Activated CD8-positive, alpha-beta T cell treated with anti-CD3 and anti-CD28 coated beads, Interleukin-2, amount 10 ng/mL, durations not matched to agents 7 days and 5 days (primary cell): ENCODE results near the gene SLC35G2. TPM values are rescaled to one million over a fixed set of nuclear protein-coding genes. Genes with fewer than 3 reads are reported as not detected.

Experiments used
- ATAC-seq: fragments of 150-1000 bp; cut with Tn5 transposase; one replicate; pipeline ENCODE4 v1.10.0; 2021; ENCODE audit warnings: moderate library complexity
- CTCF ChIA-PET: fragments of 350-600 bp; sonication (Branson Sonifier 250); formaldehyde crosslinking; loops from one replicate; lab custom pipeline; 2021; ENCODE audit warnings: antibody characterized with exemption; lab: Charles Lee
- POLR2A ChIA-PET: fragments of 350-600 bp; sonication (Branson Sonifier 250); formaldehyde crosslinking; loops from one replicate; lab custom pipeline; 2021; ENCODE audit warnings: antibody characterized with exemption; lab: Charles Lee
- DNase-seq: peaks from one replicate; pipeline ENCODE4 v3.0.0-alpha.2; 2020
- H3K27ac Mint-ChIP-seq: one replicate; pipeline ENCODE4 v1.8.0; 2021; ENCODE audit warnings: mild to moderate bottlenecking, mixed read lengths
- H3K27me3 Mint-ChIP-seq: one replicate; pipeline ENCODE4 v1.8.0; 2021; ENCODE audit warnings: low read depth, mixed read lengths
- H3K36me3 Mint-ChIP-seq: one replicate; pipeline ENCODE4 v1.8.0; 2021; ENCODE audit warnings: low read depth, mixed read lengths
- H3K4me1 Mint-ChIP-seq: one replicate; pipeline ENCODE4 v1.8.0; 2021; ENCODE audit warnings: low read depth, mixed read lengths
- H3K4me3 Mint-ChIP-seq: one replicate; pipeline ENCODE4 v1.8.0; 2021; ENCODE audit warnings: mild to moderate bottlenecking, mixed read lengths
- H3K9me3 Mint-ChIP-seq: one replicate; pipeline ENCODE4 v1.8.0; 2022; ENCODE audit warnings: mixed read lengths; ENCODE audit not compliant: insufficient read depth
- total RNA-seq, 2 experiments: library from RNA; stranded (reverse); gene quantifications; one replicate each; pipeline ENCODE4 v1.2.3, GENCODE V29; 2021

The SLC35G2 gene
- total RNA-seq, 2 experiments from 2014 or later = 0.16 TPM; not detected in 1

GRCh38 chr3:136802481-136802996, 16.4 kb upstream of the SLC35G2 start:
- no peaks in the 10 kb centered on the region for H3K9me3 Mint-ChIP-seq
- CTCF ChIA-PET = no interaction called here
- no peak overlapping the region for H3K4me3 Mint-ChIP-seq
- no peaks in the 10 kb centered on the region for H3K36me3 Mint-ChIP-seq
- peaks cover 3% of the 10 kb centered on the region for H3K4me1 Mint-ChIP-seq
- DNase-seq = no peak
- POLR2A ChIA-PET = interaction anchor here (0.6 kb wide), 1 partner anchor 1913 kb away, joined by 4 read pairs; no protein-coding TSS in a partner anchor
- H3K27me3 Mint-ChIP-seq = peaks cover 8% of the 10 kb centered on the region
- no peak overlapping the region for H3K27ac Mint-ChIP-seq
- ATAC-seq = no peak

GRCh38 chr3:136804141-136804540, 14.8 kb upstream of the SLC35G2 start:
- Mint-ChIP-seq H3K4me1 (peaks cover 3% of the 10 kb centered on the region), H3K9me3 (no peaks in the 10 kb centered on the region), H3K27ac (no peak overlapping the region), H3K36me3 (no peaks in the 10 kb centered on the region), H3K27me3 (peaks cover 8% of the 10 kb centered on the region), H3K4me3 (no peak overlapping the region)
- POLR2A ChIA-PET = no interaction called here
- DNase-seq (no peak), ATAC-seq (no peak)
- CTCF ChIA-PET = interaction anchor here (1.1 kb wide), 1 partner anchor 8 kb away, joined by 3 read pairs; no protein-coding TSS in a partner anchor

- Mint-ChIP-seq H3K36me3 (no peaks in the 10 kb centered on the region), H3K4me3 (no peak overlapping the region), H3K9me3 (no peaks in the 10 kb centered on the region), H3K27me3 (peaks cover 8% of the 10 kb centered on the region), H3K27ac (no peak overlapping the region), H3K4me1 (peaks cover 3% of the 10 kb centered on the region)
- ChIA-PET CTCF (interaction anchor here (1.1 kb wide), 1 partner anchor 9 kb away, joined by 3 read pairs; no protein-coding TSS in a partner anchor), POLR2A (no interaction called here)
- ATAC-seq (no peak), DNase-seq (no peak)
Observed at GRCh38 chr3:136804813-136805212, 14.1 kb upstream of the SLC35G2 start.

GRCh38 chr3:136805795-136806194, 13.1 kb upstream of the SLC35G2 start:
- no peak for DNase-seq
- no peak overlapping the region for H3K27ac Mint-ChIP-seq
- peaks cover 8% of the 10 kb centered on the region for H3K27me3 Mint-ChIP-seq
- H3K36me3 Mint-ChIP-seq = no peaks in the 10 kb centered on the region
- no peak for ATAC-seq
- H3K4me3 Mint-ChIP-seq = no peak overlapping the region
- POLR2A ChIA-PET = no interaction called here
- H3K9me3 Mint-ChIP-seq = no peaks in the 10 kb centered on the region
- H3K4me1 Mint-ChIP-seq = peaks cover 3% of the 10 kb centered on the region
- CTCF ChIA-PET = interaction anchor here (1.6 kb wide), 1 partner anchor 112 kb away, joined by 3 read pairs; no protein-coding TSS in a partner anchor

GRCh38 chr3:136811701-136812100, 7.2 kb upstream of the SLC35G2 start:
- DNase-seq (no peak), ATAC-seq (no peak)
- H3K4me1 Mint-ChIP-seq = no peaks in the 10 kb centered on the region
- H3K36me3 Mint-ChIP-seq = no peaks in the 10 kb centered on the region
- CTCF ChIA-PET = interaction anchor here (1.0 kb wide), 1 partner anchor 203 kb away, joined by 5 read pairs; no protein-coding TSS in a partner anchor
- H3K9me3 Mint-ChIP-seq = no peaks in the 10 kb centered on the region
- no peak overlapping the region for H3K27ac Mint-ChIP-seq
- POLR2A ChIA-PET = no interaction called here
- peaks cover 3% of the 10 kb centered on the region for H3K27me3 Mint-ChIP-seq
- no peak overlapping the region for H3K4me3 Mint-ChIP-seq

GRCh38 chr3:136817448-136817847, 1.5 kb upstream of the SLC35G2 start:
- no peak for ATAC-seq
- DNase-seq = no peak
- Mint-ChIP-seq H3K4me1 (peaks cover 22% of the 10 kb centered on the region), H3K27ac (no peak overlapping the region), H3K36me3 (no peaks in the 10 kb centered on the region), H3K4me3 (no peak overlapping the region), H3K27me3 (peaks cover 44% of the 10 kb centered on the region), H3K9me3 (no peaks in the 10 kb centered on the region)
- ChIA-PET POLR2A (no interaction called here), CTCF (interaction anchor here (1.0 to 1.4 kb wide), 2 partner anchors 18 to 196 kb away, joined by 3 to 8 read pairs; no protein-coding TSS in a partner anchor)

- no peaks in the 10 kb centered on the region for H3K9me3 Mint-ChIP-seq
- peak; percentile 63 for ATAC-seq
- CTCF ChIA-PET = interaction anchor here (0.8 kb wide), 1 partner anchor 196 kb away, joined by 4 read pairs; no protein-coding TSS in a partner anchor
- peaks cover 22% of the 10 kb centered on the region for H3K4me1 Mint-ChIP-seq
- POLR2A ChIA-PET = interaction anchor here (1.2 kb wide), 1 partner anchor 44 kb away, joined by 4 read pairs; the partner anchor contains the start of gene NCK1
- peak; percentile 45 for DNase-seq
- H3K4me3 Mint-ChIP-seq = peak overlapping the region; percentile 70
- peaks cover 50% of the 10 kb centered on the region for H3K27me3 Mint-ChIP-seq
- H3K36me3 Mint-ChIP-seq = no peaks in the 10 kb centered on the region
- H3K27ac Mint-ChIP-seq = peak overlapping the region; percentile 10
Observed at GRCh38 chr3:136818191-136818768, 646 bp upstream of the SLC35G2 start.

- no peak for DNase-seq
- peak overlapping the region; percentile 16 for H3K27ac Mint-ChIP-seq
Observed at GRCh38 chr3:136819392-136819730, 435 bp downstream of the SLC35G2 start.

GRCh38 chr3:136819731-136820679, 1.1 kb downstream of the SLC35G2 start:
- ChIA-PET POLR2A (interaction anchor here (1.8 kb wide), 1 partner anchor 42 kb away, joined by 5 read pairs; the partner anchor contains the start of gene NCK1), CTCF (interaction anchor here (0.8 to 1.7 kb wide), 2 partner anchors 68 to 194 kb away, joined by 3 to 4 read pairs; partner anchors contain the start of gene STAG1)
- Mint-ChIP-seq H3K27ac (peak overlapping the region; percentile 16), H3K27me3 (peaks cover 55% of the 10 kb centered on the region), H3K4me3 (peak overlapping the region; percentile 73), H3K4me1 (peaks cover 22% of the 10 kb centered on the region), H3K36me3 (no peaks in the 10 kb centered on the region), H3K9me3 (peaks cover 9% of the 10 kb centered on the region)
- ATAC-seq (peak; percentile 62), DNase-seq (peak; percentile 55)

More at GRCh38 chr3:136819392-136819730, 435 bp downstream of the SLC35G2 start:
- H3K27me3 Mint-ChIP-seq = peaks cover 52% of the 10 kb centered on the region
- ChIA-PET CTCF (no interaction called here), POLR2A (interaction anchor here (1.2 to 1.8 kb wide), 2 partner anchors 42 to 43 kb away, joined by 4 to 5 read pairs; partner anchors contain the start of gene NCK1)
- no peaks in the 10 kb centered on the region for H3K36me3 Mint-ChIP-seq
- H3K9me3 Mint-ChIP-seq = peaks cover 6% of the 10 kb centered on the region
- H3K4me1 Mint-ChIP-seq = peaks cover 22% of the 10 kb centered on the region
- peak; percentile 47 for ATAC-seq
- H3K4me3 Mint-ChIP-seq = peak overlapping the region; percentile 73

GRCh38 chr3:136831461-136831860, 12.5 kb downstream of the SLC35G2 start:
- ChIA-PET CTCF (no interaction called here), POLR2A (interaction anchor here (1.0 to 1.2 kb wide), 2 partner anchors 30 to 79 kb away, joined by 3 read pairs; partner anchors contain the start of genes NCK1 and STAG1)

GRCh38 chr3:136835089-136835812, 16.3 kb downstream of the SLC35G2 start:
- no peak overlapping the region for H3K27ac Mint-ChIP-seq
- ChIA-PET POLR2A (no interaction called here), CTCF (interaction anchor here (1.0 kb wide), 1 partner anchor 83 kb away, joined by 3 read pairs; the partner anchor contains the start of gene STAG1)
- peaks cover 8% of the 10 kb centered on the region for H3K36me3 Mint-ChIP-seq
- peaks cover 6% of the 10 kb centered on the region for H3K27me3 Mint-ChIP-seq
- no peak overlapping the region for H3K4me3 Mint-ChIP-seq
- ATAC-seq (no peak), DNase-seq (no peak)
- H3K9me3 Mint-ChIP-seq = no peaks in the 10 kb centered on the region
- peaks cover 18% of the 10 kb centered on the region for H3K4me1 Mint-ChIP-seq

More at GRCh38 chr3:136831461-136831860, 12.5 kb downstream of the SLC35G2 start:
- Mint-ChIP-seq H3K36me3 (no peaks in the 10 kb centered on the region), H3K4me1 (no peaks in the 10 kb centered on the region), H3K27ac (no peak overlapping the region), H3K9me3 (no peaks in the 10 kb centered on the region), H3K27me3 (peaks cover 11% of the 10 kb centered on the region), H3K4me3 (no peak overlapping the region)
- no peak for ATAC-seq
- DNase-seq = no peak
